Activated CD4-positive, CD25-positive, alpha-beta regulatory T cell treated with anti-CD3 and anti-CD28 coated beads, Interleukin-2, amount 50 U/mL, for 24 hours (primary cell): ENCODE measurements around the gene TMEM120A.

Experiments used
- ATAC-seq, 2 donors: fragments of 150-1000 bp; cut with Tn5 transposase; one replicate each; pipeline ENCODE4 v1.10.0; 2021; ENCODE audit warnings: mild to moderate bottlenecking in 1 of 2, moderate library complexity in 1 of 2

The TMEM120A gene

DNA sequence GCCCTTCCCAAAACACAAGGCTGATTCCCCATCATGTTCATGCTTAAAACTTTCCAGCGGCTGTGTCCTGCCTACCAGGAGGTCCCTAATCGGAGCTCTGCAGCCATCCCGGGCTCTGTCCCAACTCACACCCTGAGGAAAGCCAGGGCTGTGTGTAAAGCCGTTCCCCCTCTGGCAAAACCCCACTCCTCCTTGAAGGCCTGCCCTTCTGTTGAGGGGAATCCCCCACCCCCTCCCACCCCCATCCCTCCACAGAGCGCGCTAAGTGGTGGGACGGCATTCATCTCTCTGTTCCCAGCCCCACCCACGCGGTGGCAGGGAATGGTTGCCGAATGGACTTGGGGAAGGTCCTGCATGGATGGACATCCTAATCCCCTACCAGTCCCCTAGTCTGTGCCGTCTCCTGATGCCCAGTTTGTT is 667 bp upstream of the TMEM120A start:
- no peak for ATAC-seq

DNA sequence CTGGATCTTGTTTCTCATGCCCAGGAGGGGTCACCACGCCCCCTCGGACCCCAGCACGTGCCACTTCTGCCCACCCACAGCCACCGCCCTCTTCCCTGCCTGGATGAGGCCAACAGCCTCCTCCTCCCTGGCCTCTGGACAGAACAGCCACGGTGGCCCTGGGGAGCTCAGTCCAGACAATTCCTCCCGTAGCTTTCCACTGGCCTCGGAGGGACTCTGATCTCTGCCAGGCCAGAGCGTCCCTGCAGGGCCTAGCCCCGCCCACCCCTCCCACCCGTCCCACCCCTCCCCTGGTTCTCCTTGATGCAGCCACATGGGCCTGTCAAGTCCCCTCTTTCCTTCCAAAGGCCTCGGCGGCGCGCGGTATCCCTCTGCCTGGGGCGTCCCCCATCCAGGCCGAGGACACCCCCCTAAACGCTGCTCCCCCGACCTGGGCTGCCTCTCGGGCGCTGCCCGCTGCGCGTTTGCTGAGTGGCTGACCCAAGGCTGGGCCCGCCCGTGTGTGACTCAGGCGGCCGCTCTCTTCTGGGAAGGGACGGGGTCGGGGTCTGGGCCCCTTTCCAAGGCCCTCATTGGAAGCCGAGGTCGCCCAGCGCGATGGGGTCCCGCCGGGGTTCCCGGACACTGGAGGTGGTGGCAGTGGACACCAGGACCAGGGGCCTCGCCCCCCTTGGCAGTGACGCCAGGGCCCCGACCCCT is 557 bp downstream of the TMEM120A start:
- ATAC-seq: peak in 1 of 2 donors; percentile 12

DNA sequence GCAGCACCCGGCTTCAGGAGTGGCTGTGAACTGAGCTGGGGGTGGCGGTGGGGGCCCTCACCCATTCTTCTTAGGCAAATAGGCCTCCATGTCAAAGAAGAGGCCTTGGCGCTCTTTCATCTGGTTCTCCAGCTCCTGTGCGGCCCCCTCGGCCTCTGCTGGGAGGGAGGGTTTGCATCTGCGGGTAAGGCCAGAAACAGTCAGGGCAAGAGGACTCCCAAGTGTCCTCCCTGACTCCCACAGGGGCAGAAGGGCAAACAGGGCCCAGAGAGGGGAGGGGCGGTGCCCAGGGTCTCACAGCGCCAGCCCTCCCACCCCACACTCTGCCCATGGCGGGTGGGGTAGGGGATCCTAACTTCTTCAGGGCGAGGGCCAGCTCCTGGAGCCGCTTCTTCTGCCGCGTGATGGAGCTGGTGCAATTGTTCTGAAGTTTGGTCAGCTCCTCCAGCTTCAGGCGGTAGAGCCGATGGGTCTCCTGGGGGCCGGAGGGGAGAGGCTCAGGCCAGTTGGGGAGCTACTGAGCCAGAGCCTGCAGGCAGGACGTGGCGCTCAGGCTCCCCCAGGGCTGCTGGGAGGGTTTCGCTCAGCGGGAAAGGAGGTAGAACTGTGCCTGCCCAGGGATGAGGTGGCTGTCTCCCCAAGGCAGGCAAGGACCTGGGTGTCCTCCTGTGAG is 2.2 kb downstream of the TMEM120A start:
- ATAC-seq: no peak

DNA sequence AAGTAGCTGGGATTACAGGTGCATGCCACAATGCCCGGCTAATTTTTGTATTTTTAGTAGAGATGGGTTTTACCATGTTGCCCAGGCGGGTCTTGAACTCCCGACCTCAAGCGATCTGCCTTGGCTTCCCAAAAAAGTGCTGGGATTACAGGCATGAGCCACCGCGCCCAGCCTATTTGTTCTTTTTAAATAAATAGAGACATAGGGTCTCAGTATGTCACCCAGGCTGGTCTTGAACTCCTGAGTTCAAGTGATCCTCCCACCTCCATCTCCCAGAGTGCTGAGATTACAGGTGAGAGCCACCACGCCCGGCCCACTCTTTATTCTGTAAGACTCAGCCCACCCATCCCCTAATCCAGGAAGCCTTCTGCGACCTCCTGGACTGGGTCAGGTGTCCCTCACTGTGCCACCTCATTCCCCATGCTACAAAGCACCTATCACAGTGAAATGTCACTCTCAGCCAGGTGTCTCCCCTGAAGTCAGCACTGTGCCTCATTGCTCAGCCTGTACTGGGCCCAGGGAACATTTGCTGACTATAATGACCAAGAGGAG is 2.8 kb downstream of the TMEM120A start:
- no peak for ATAC-seq

DNA sequence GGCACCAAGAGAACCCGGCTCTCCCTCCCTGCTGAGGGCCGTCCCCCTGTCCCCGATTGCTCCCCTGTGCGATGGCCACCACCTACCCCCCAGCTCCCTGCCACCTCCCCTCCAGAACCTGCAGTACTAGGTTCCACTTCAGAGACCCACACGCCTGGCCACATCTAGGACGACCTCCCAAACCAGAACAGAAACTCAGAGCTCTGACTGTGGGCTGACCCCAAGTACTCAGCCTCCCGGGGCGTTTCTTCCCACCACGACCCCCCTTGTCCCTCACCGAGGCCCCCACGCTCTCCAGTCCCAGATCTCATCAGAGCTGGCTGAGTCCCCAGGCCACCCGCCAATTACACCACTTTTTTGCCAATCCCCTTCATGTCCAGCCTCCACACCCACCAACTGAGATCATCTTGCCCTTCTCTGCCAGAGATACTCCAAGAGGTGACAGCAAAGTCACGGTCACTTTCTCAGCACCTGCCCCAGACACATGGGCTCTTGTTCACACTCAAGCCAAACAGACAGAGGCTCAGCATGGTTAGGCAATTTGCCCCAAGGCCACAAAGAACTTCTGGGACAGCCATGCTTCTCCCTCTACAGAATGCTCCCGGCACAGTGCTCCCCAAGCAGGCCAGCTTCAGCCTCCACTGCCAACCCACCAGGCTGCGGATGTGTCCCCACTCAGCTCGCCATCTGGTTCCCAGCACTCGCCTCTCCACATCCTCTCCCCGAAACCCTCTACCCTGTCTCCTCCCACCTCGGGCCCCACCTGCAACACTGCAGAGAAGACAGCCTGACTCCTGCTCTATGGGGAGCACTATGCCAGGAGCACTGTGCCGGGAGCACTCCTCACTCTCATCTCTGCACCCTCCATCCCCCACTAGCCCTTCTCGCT is 4.7 kb downstream of the TMEM120A start:
- ATAC-seq: no peak

DNA sequence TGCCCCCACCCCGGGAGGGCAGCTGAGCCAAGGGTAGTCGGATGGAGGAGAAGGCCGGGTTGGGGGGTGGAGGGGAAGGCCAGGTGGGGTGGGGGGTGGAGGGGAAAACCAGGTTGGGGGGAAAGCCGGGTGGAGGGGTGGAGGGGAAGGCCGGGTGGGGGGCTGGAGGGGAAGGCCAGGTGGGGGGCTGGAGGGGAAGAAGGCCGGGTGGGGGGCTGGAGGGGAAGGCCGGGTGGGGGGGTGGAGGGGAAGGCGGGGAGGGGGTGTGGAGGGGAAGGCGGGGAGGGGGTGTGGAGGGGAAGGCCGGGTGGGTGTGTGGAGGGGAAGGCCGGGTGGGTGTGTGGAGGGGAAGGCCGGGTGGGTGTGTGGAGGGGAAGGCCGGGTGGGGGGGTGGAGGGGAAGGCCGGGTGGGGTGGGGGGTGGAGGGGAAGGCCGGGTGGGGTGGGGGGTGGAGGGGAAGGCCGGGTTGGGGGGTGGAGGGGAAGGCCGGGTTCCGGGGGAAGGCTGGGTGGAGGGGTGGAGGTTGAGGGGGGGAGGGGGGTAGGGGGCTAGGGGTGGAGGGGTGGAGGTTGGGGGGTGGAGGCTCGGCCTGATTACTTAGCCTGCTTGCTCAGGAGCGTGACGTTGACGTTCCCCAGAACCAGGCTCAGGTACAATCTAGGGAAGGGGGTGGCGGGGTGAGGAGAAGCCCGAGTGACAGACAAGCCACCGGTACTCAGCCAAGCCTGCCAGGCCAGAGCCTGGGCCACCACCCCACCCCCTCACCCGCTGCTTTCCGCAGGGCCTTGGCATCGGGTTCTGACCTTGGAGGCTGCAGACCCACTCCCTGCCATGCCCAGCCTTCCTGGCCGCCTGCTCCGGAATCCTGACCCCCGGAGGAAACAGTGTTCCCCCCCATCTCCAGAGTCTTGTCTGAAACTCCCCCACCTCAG is 5.6 kb downstream of the TMEM120A start:
- ATAC-seq: no peak

DNA sequence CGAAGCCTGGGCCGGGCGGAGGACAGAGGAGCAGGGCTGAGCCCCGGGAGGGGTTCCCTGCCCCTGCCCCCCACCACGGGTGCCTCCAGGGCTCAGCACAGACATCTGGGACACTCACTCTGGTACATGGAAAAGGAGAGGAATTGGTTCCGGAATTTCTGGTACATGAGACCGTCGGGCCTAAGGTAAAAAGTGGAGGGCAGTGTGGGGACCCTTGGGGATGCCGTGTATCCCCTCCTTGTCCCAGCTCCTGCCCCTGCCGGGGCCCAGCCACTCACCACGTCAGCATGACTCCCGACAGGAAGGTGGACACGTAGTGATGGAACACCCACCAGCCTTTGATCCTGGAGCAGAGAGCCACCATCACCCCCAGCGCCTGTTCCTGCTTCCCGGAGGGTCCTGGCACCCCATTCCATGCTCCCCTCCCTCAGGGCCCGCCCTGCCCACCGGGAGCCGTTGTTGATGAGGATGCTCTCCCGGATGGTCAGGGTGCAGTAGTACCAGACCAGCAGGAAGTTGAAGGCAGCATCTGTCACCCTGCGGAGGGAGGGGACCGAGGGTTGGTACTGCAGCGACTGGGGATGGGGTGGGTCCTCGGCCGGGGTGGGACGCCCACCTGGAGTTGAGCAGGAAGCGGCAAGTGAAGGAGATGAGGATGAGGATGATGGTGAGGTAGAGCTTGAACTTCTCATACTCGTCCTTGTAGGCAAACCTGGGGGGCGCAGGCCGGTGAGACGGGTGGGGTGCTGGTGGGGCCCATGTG is 6.4 kb downstream of the TMEM120A start:
- no peak for ATAC-seq

DNA sequence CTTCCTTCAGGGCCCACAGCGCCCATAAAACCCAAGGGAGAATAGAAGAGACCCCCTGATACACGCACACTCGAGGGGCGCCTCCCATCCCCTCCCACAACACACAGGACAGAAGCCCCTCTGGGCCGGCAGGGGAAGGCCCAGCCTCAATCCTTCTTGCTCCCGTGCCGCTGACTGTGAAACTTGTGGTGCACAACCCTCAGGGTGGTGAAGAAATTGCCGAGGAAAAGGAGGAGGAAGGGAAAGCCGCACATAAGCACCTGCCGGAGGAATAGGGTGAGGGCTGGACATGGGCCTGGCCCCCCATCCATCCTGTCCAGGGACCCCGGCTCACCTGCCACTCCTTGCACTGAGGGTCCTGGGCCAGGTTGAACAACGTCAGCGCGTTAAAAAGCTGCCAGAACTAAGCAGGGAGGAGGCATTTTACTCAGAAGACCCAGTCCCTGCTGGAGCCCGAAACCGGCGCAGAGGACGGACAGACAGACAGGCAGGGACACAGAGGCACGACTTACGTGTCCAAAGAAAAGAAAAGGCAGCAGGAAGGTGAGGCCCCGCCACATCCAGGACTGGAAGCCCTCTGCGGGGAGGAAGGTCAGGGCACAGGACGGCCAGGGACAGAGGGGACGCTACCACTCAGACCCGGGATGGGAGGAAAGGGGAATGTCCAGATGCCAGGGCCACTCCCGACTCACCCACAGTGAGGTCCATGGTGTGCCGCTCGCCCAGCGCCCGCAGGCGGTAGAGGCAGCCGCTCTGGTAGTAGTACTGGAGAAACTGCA is 7.2 kb downstream of the TMEM120A start:
- no peak for ATAC-seq

DNA sequence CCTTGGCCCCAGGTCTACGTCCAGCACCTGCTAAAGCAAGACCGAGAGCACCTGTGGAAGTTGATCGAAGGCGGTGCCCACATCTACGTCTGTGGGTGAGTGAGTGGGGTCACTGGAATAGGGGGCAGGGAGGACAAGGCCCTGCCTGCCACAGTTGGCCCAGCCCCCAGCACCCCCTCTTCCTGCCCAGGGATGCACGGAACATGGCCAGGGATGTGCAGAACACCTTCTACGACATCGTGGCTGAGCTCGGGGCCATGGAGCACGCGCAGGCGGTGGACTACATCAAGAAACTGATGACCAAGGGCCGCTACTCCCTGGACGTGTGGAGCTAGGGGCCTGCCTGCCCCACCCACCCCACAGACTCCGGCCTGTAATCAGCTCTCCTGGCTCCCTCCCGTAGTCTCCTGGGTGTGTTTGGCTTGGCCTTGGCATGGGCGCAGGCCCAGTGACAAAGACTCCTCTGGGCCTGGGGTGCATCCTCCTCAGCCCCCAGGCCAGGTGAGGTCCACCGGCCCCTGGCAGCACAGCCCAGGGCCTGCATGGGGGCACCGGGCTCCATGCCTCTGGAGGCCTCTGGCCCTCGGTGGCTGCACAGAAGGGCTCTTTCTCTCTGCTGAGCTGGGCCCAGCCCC is 8.1 kb downstream of the TMEM120A start:
- no peak for ATAC-seq

DNA sequence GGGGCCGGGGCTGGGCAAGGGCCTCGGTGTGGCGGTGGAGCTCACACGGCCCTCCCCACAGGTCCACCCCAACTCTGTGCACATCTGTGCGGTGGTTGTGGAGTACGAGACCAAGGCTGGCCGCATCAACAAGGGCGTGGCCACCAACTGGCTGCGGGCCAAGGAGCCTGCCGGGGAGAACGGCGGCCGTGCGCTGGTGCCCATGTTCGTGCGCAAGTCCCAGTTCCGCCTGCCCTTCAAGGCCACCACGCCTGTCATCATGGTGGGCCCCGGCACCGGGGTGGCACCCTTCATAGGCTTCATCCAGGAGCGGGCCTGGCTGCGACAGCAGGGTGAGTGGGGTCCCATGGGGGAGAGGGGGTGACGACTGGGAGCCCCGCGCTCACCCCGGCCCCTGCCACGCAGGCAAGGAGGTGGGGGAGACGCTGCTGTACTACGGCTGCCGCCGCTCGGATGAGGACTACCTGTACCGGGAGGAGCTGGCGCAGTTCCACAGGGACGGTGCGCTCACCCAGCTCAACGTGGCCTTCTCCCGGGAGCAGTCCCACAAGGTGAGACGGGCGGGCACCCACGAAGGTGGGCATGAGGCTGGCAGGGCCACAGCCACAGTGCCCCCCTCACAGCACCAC is 8.8 kb downstream of the TMEM120A start:
- no peak for ATAC-seq

DNA sequence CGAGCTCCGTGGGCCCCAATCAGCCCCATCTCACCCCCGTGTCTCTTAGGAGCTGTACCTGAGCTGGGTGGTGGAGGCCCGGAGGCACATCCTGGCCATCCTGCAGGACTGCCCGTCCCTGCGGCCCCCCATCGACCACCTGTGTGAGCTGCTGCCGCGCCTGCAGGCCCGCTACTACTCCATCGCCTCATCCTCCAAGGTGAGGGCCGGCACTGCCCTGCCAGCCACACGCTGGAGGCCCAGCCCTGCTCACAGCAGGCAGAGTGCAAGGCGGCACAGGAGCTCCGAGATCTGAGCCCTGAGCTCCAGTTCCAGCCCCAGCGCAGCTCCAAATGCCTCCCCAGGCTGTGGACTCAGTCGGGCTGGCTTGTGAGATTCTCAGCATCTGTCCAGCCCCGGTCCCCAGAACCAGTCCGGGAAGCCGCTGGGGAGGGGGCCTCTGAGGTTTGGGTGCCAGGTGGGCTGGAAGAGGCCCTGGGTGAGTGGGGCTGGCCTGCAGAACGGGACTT is 9.3 kb downstream of the TMEM120A start:
- ATAC-seq: no peak

DNA sequence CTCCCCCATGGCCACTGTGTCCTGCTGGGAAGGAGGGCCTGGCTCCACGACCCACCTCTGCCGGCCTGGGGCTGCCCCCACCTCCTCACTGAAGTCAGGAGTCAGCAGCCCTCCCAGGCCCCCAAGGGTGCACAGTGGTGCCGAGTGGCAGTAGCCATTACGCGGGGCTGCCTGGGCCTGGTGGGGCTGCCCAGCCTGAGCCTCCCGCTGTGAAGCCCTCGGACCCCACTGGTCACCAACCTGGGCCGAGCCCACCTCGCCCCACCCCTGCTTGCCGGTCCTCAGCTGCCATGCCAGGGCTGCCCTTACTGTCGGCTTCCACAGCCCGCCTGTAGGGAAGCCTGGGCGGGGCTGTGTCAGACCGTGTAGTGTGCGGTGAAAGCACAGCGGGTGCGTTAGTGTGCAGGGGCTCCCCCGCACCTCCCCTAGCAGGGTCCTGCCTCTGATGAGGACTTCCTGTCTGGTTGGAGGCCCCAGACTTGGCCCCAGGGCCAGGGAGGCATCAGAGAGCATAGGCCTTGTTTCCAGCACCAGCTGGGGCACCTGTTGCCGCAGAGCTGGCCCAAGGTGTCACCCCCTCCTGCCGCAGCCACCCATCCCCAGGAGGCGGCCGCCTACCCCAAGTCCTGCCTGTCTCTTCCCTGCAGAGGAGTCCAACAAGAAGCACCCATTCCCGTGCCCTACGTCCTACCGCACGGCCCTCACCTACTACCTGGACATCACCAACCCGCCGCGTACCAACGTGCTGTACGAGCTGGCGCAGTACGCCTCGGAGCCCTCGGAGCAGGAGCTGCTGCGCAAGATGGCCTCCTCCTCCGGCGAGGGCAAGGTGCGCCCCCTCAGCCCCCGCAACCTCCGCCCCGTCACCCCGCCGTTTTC is 10.0 kb downstream of the TMEM120A start:
- ATAC-seq: no peak

DNA sequence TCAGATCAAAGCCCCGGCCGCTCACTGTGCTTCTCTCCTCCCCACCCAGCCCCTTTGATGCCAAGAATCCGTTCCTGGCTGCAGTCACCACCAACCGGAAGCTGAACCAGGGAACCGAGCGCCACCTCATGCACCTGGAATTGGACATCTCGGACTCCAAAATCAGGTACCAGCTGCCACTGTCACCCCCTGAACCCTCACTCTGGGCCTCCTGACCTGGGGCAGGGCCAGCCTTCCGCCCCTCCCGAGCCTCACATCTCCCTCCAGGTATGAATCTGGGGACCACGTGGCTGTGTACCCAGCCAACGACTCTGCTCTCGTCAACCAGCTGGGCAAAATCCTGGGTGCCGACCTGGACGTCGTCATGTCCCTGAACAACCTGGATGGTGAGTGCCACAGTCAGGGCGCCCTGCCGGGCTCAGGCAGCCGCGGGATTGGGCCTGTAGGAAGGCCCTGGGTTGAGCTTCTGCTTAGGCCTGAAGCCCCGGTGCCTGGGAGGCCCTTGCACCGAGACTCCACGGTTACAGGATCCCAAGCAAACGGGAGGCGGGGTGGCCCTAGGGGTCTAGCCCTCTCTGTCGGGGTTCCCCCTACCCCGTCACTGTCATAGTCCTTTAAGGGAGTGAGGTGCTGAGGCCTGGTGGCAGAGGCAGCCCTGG is 10.8 kb downstream of the TMEM120A start:
- ATAC-seq: no peak

DNA sequence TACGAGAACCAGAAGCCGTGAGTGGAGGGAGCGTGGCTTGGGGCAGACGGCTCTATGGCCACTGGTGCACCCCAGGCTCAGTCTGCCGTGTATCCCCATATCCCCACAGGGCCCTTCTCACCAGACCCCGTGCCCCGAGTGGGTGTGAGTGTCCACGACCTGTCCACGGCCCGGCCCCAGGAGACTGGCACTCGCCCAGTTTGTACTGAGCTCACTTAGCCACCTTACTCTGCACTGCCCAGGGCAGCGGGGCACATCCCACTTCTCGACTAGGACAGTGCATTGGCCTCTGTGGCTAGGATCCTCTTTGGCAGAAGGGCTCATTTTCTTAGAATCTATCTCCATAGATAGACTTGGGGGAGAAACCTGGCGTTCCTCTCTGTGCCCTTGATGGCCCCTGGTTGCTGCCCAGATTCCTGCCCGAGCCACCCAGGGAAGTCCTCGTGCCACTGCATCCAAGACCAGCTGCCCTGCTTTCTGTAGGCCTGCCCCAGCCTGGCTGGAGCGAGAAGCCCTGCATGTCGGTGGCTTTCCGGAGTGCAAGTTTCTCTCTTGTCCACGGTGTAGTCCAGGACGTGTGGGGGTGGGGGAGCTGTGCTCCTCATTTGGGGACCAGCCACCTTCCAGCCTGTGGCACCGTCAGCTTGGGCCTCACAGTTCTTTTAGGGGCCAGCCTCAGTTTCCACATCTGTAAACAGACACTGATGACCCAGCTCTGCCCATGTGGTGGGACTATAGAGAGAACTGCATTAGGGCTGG is 11.9 kb downstream of the TMEM120A start:
- no peak for ATAC-seq

DNA sequence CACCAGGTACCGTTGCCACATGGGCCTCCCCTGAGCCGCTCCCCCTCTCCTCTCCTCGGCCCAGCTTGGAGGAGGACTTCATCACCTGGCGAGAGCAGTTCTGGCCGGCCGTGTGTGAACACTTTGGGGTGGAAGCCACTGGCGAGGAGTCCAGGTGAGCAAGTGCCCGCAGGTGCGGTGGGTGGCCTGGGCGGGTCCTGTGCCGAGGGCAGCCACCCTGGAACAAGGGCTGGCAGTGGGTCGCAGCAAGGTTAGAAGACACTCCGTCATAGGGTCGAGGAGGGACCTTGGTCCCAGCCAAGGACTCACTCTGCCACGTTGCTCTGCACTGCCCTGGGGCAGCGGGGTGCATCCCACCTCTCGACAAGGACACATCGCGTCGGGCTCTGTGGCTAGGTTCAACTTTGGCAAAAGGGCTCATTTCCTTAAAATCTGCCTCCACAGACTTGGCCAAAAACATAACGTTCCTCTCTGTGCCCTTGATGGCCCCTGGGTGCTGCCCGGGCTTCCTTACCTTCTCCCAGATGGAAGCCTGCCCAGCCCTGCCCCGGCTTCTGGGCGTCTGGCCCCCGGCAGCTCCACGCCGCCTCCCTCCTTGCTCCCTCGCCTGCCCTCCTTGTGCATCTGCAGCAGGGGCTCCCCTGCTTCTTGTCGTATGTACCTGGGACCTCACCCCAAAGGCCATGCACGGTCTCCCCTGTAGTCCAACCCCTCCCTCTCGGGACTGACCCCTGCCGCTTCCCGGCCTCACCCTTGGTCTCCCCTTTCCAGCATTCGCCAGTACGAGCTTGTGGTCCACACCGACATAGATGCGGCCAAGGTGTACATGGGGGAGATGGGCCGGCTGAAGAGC is 12.7 kb downstream of the TMEM120A start:
- ATAC-seq: no peak

DNA sequence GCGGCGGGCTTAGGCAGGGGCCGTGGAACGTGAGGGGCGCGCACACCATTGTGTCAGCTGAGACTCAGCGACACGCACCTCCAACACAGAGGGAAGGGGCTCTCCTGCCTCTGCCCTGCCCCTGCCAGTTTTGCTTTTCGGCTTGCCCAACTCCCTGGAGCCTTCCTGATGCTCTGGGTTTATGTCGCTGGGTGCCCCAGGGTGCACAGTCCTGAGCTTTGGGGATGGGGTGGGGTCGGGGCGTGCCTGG is 13.3 kb downstream of the TMEM120A start:
- ATAC-seq: no peak
